RCC 7860 (cell line): ENCODE results near the gene FAM72B.
"Not testable (repeated sequence)": the region's sequence is repeated elsewhere in the genome, so short reads cannot be mapped to it uniquely, and the experiment has no call there.

Experiments used
- DNase-seq: peaks from one replicate; pipeline ENCODE4 v3.0.0-alpha.2; 2015; ENCODE audit warnings: low spot score
- FAIRE-seq: peaks from 2 replicates; lab custom pipeline; 2012; peaks lifted over from hg19 to GRCh38; lab: Jason Lieb, UNC

The FAM72B gene

GRCh38 chr1:121200985-121201981 is 17.1 kb upstream of the FAM72B start:
- FAIRE-seq (peak; percentile 83), DNase-seq (peak; percentile 29)

GRCh38 chr1:121200232-121200631 is 16.1 kb upstream of the FAM72B start:
- not testable (repeated sequence) for DNase-seq, FAIRE-seq

- FAIRE-seq, DNase-seq: not testable (repeated sequence)
Observed at GRCh38 chr1:121199763-121200162, 15.6 kb upstream of the FAM72B start.

- FAIRE-seq, DNase-seq: not testable (repeated sequence)
Observed at GRCh38 chr1:121197095-121197882, 13.1 kb upstream of the FAM72B start.

- not testable (repeated sequence) for FAIRE-seq, DNase-seq
Observed at GRCh38 chr1:121192512-121192911, 8.4 kb upstream of the FAM72B start.

GRCh38 chr1:121187914-121188313 is 3.8 kb upstream of the FAM72B start:
- not testable (repeated sequence) for DNase-seq, FAIRE-seq

GRCh38 chr1:121186191-121186590 is 2.1 kb upstream of the FAM72B start:
- DNase-seq, FAIRE-seq: not testable (repeated sequence)

- FAIRE-seq, DNase-seq: not testable (repeated sequence)
Observed at GRCh38 chr1:121185140-121185708, 1.1 kb upstream of the FAM72B start.

GRCh38 chr1:121183867-121184266 is 273 bp downstream of the FAM72B start:
- FAIRE-seq, DNase-seq: not testable (repeated sequence)

GRCh38 chr1:121178197-121178596 is 5.9 kb downstream of the FAM72B start:
- FAIRE-seq, DNase-seq: not testable (repeated sequence)

- not testable (repeated sequence) for DNase-seq, FAIRE-seq
Observed at GRCh38 chr1:121176649-121177048, 7.5 kb downstream of the FAM72B start.

GRCh38 chr1:121168152-121168668 is 15.9 kb downstream of the FAM72B start:
- not testable (repeated sequence) for FAIRE-seq, DNase-seq

GRCh38 chr1:121167225-121167738 is 16.9 kb downstream of the FAM72B start:
- not testable (repeated sequence) for FAIRE-seq, DNase-seq

GRCh38 chr1:121165296-121165695 is 18.8 kb downstream of the FAM72B start:
- not testable (repeated sequence) for DNase-seq, FAIRE-seq

GRCh38 chr1:121163850-121164757 is 20.0 kb downstream of the FAM72B start:
- FAIRE-seq (peak; percentile 96), DNase-seq (peak; percentile 56)

GRCh38 chr1:121161199-121161901 is 22.8 kb downstream of the FAM72B start:
- DNase-seq, FAIRE-seq: not testable (repeated sequence)

GRCh38 chr1:121160118-121160517 is 24.0 kb downstream of the FAM72B start:
- DNase-seq: not testable (repeated sequence)
- FAIRE-seq: peak; percentile 74

- peak; percentile 99 for FAIRE-seq
- not testable (repeated sequence) for DNase-seq
Observed at GRCh38 chr1:121157609-121158008, 26.5 kb downstream of the FAM72B start.
